ENCODE measurements around the gene SMARCD1.

The SMARCD1 gene

DNA sequence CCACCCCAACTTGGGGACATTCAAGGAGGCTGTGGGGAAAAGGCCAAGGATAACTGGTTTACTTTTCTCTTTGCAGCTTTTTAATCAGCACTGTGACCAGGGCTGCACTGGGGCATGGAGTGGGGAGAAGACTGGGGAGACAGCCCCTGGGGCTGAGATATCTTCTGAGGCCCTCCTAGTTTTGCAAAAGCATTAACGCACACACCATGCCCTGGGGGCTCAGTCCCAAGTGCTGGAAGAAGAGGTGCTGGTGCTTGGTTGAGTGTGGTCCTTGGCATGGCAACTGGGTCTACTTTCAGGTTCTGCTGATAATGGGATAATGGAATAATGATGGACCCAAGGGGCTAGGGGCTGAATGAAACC, 9.4 kb upstream of the SMARCD1 start:
- TF ChIP-seq CTCF (IDR thresholded peaks at IDR 0.05; ENCODE audit: low read depth, low read length, missing control alignments), result no peak
- no peak for DNase-seq (ENCODE audit: low read depth)
- in situ Hi-C loops (cut with HindIII; ENCODE audit: low sequenced_read_pairs), result no loop called here
- H3K4me3 ChIP-seq (ENCODE audit: low read depth, low read length), result no peak overlapping the region

DNA sequence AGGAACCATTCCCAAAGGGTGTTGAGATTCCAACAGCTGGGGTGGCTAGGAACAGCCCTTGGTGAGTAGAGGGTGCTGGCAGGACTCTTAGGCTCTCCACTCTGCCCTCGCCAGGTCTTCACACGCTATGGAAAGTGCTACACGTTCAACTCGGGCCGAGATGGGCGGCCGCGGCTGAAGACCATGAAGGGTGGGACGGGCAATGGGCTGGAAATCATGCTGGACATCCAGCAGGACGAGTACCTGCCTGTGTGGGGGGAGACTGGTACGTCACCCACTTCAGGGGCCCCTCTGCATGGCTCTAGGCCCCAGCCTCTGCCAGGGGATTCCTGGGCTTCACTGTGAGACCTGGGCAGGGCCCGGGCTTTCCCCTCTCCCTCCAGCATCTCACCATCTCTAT, 8.0 kb upstream of the SMARCD1 start:
- in situ Hi-C loops (cut with HindIII; ENCODE audit: low sequenced_read_pairs), result no loop called here
- no peak for TF ChIP-seq CTCF (IDR thresholded peaks at IDR 0.05; ENCODE audit: low read depth, low read length, missing control alignments)
- no peak overlapping the region for H3K4me3 ChIP-seq (ENCODE audit: low read depth, low read length)
- no peak for DNase-seq (ENCODE audit: low read depth)

GRCh38 chr12:50078281-50078680, 6.9 kb upstream of the SMARCD1 start:
- in situ Hi-C loops (cut with HindIII; ENCODE audit: low sequenced_read_pairs), result no loop called here
- no peak for TF ChIP-seq CTCF (IDR thresholded peaks at IDR 0.05; ENCODE audit: low read depth, low read length, missing control alignments)
- no peak for DNase-seq (ENCODE audit: low read depth)
- no peak overlapping the region for H3K4me3 ChIP-seq (ENCODE audit: low read depth, low read length)

DNA sequence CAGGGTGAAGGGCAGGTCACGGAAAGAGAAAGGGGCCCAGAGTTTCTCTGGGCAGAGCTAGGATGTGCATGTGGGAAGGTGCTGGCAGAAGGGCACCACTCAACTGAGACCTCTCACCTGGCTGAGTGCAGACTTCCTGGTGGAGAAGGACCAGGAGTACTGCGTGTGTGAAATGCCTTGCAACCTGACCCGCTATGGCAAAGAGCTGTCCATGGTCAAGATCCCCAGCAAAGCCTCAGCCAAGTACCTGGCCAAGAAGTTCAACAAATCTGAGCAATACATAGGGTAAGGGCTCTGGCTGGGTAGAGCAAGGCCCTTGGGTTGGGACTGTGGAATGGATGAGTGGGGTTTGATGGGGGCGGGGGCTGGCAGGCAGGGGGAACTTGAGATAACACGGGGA, 5.4 kb upstream of the SMARCD1 start:
- H3K4me3 ChIP-seq (ENCODE audit: low read depth, low read length), result no peak overlapping the region
- in situ Hi-C loops (cut with HindIII; ENCODE audit: low sequenced_read_pairs), result no loop called here
- no peak for DNase-seq (ENCODE audit: low read depth)
- no peak for TF ChIP-seq CTCF (IDR thresholded peaks at IDR 0.05; ENCODE audit: low read depth, low read length, missing control alignments)

- no peak for DNase-seq (ENCODE audit: low read depth)
- in situ Hi-C loops (cut with HindIII; ENCODE audit: low sequenced_read_pairs), result no loop called here
- TF ChIP-seq CTCF (IDR thresholded peaks at IDR 0.05; ENCODE audit: low read depth, low read length, missing control alignments), result no peak
- no peak overlapping the region for H3K4me3 ChIP-seq (ENCODE audit: low read depth, low read length)
These were observed 3.9 kb upstream of the SMARCD1 start for GRCh38 chr12:50081096-50081808.

GRCh38 chr12:50082644-50083043, 2.5 kb upstream of the SMARCD1 start:
- DNase-seq (ENCODE audit: low read depth), result no peak
- no peak overlapping the region for H3K4me3 ChIP-seq (ENCODE audit: low read depth, low read length)
- no peak for TF ChIP-seq CTCF (IDR thresholded peaks at IDR 0.05; ENCODE audit: low read depth, low read length, missing control alignments)
- in situ Hi-C loops (cut with HindIII; ENCODE audit: low sequenced_read_pairs), result no loop called here

Data from astrocyte of the cerebellum (primary cell).